Activated CD8-positive, alpha-beta T cell treated with anti-CD3 and anti-CD28 coated beads for 36 hours (primary cell): ENCODE data around the gene SCN7A. TPM values are rescaled to one million over a fixed set of nuclear protein-coding genes. Genes with fewer than 3 reads are reported as not detected.
"Not testable (repeated sequence)": the region's sequence is repeated elsewhere in the genome, so short reads cannot be mapped to it uniquely, and the experiment has no call there.

ENCODE experiments used
- ATAC-seq: fragments of 200-7000 bp; cut with Tn5 transposase; one replicate; pipeline ENCODE4 v1.10.0; 2021; ENCODE audit warnings: mild to moderate bottlenecking, moderate library complexity
- CTCF ChIA-PET: fragments of 350-600 bp; sonication (Branson Sonifier 250); formaldehyde crosslinking; loops from one replicate; lab custom pipeline; 2021; ENCODE audit warnings: antibody characterized with exemption; lab: Charles Lee
- POLR2A ChIA-PET: fragments of 350-600 bp; sonication (Branson Sonifier 250); formaldehyde crosslinking; loops from one replicate; lab custom pipeline; 2021; ENCODE audit warnings: antibody characterized with exemption; lab: Charles Lee
- DNase-seq: peaks from one replicate; pipeline ENCODE4 v3.0.0-alpha.2; 2020
- H3K27ac Mint-ChIP-seq: one replicate; pipeline ENCODE4 v1.8.0; 2021; ENCODE audit warnings: mild to moderate bottlenecking, mixed read lengths
- H3K27me3 Mint-ChIP-seq: one replicate; pipeline ENCODE4 v1.8.0; 2021; ENCODE audit warnings: mixed read lengths
- H3K36me3 Mint-ChIP-seq: one replicate; pipeline ENCODE4 v1.8.0; 2021; ENCODE audit warnings: low read depth, mixed read lengths
- H3K4me1 Mint-ChIP-seq: one replicate; pipeline ENCODE4 v1.8.0; 2021; ENCODE audit warnings: low read depth, mixed read lengths
- H3K4me3 Mint-ChIP-seq: one replicate; pipeline ENCODE4 v1.8.0; 2021; ENCODE audit warnings: mild to moderate bottlenecking, moderate library complexity, mixed read lengths
- H3K9me3 Mint-ChIP-seq: one replicate; pipeline ENCODE4 v1.8.0; 2021; ENCODE audit warnings: mixed read lengths
- intact Hi-C: fragments of 100-400 bp; cut with micrococcal nuclease; formaldehyde crosslinking; loops from one replicate; pipeline ENCODE4 v1.10.0; 2022
- total RNA-seq, 2 experiments: library from RNA; stranded (reverse); gene quantifications; one replicate each; pipeline ENCODE4 v1.2.3, GENCODE V29; 2021
- TF ChIP-seq, protein P1 (sequence below): fragments of 200-600 bp; IDR thresholded peaks from one replicate; pipeline ENCODE4 v1.8.0; 2022; ENCODE audit warnings: antibody characterized with exemption, mild to moderate bottlenecking

Gene SCN7A
- total RNA-seq, 2 experiments from 2014 or later: not detected

DNA sequence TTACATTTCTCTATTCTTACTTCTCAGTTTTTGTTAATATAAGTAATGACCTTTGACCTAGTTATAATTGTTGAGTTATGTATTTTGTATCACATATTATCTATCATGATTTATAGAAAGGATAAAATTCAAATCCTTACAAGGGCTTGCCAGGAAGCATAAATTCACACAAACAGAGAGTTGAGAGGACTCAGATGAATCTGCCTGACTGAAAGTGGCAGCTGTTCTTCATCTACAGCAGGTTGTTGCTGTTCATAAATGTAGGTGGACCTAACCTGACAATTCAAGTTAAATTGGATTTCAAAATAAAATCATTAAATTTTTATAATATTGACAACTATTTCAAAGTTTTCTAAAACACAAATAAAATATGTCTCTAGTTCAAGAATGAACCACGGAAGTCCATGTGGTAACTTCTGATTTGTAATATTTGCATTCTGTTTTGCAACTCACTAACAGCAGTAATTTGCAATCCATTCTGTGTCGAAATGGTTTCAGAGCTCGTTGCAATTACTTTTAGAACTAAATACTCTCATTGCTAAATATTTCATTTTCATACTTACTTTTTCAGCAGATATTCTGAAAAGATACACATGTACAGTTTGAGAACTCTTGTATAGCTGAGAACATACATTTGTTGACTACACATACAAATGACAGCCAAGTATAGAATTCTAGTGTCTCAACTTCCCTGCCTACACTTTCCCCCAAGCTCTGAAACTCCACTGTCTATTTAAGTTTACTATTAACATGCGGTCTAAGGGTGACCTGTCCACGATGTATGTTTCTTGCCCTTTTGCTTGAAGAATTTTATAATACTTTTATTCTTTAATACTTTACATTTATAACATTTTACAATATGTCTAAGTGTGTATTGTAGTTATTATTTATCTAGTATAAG is 25.7 kb downstream of the SCN7A start:
- Mint-ChIP-seq H3K4me1 (no peaks in the 10 kb centered on the region), H3K36me3 (no peaks in the 10 kb centered on the region), H3K27me3 (no peaks in the 10 kb centered on the region), H3K4me3 (no peak overlapping the region), H3K9me3 (no peaks in the 10 kb centered on the region), H3K27ac (no peak overlapping the region)
- intact Hi-C loops: no loop called here
- TF ChIP-seq, protein P1, sequence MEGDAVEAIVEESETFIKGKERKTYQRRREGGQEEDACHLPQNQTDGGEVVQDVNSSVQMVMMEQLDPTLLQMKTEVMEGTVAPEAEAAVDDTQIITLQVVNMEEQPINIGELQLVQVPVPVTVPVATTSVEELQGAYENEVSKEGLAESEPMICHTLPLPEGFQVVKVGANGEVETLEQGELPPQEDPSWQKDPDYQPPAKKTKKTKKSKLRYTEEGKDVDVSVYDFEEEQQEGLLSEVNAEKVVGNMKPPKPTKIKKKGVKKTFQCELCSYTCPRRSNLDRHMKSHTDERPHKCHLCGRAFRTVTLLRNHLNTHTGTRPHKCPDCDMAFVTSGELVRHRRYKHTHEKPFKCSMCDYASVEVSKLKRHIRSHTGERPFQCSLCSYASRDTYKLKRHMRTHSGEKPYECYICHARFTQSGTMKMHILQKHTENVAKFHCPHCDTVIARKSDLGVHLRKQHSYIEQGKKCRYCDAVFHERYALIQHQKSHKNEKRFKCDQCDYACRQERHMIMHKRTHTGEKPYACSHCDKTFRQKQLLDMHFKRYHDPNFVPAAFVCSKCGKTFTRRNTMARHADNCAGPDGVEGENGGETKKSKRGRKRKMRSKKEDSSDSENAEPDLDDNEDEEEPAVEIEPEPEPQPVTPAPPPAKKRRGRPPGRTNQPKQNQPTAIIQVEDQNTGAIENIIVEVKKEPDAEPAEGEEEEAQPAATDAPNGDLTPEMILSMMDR: no peak
- ChIA-PET CTCF (no interaction called here), POLR2A (no interaction called here)
- ATAC-seq (no peak), DNase-seq (no peak)

DNA sequence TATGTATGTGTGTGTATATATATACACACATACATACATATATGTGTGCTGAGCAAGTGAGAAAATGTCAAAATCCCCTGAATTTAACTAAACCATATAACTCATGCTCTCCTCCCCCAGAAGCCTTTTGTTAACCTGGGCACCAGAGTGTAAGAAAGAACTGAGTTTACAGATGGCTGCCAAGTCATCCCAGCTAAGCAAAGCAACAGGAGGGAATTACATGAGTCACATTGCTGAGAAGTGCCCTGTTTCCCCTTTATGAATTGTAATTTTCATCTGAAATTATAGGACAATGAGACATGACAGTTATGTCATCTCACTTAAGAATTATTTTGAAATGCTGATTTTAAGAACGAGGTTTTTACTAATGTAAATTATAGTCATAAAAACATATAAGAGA is 29.9 kb downstream of the SCN7A start:
- no peaks in the 10 kb centered on the region for H3K9me3 Mint-ChIP-seq
- ATAC-seq (no peak), DNase-seq (no peak)
- TF ChIP-seq, protein P1: no peak
- no peaks in the 10 kb centered on the region for H3K4me1 Mint-ChIP-seq
- H3K4me3 Mint-ChIP-seq: no peak overlapping the region
- ChIA-PET POLR2A (no interaction called here), CTCF (no interaction called here)
- H3K27me3 Mint-ChIP-seq: no peaks in the 10 kb centered on the region
- intact Hi-C loops: no loop called here
- no peaks in the 10 kb centered on the region for H3K36me3 Mint-ChIP-seq
- no peak overlapping the region for H3K27ac Mint-ChIP-seq

DNA sequence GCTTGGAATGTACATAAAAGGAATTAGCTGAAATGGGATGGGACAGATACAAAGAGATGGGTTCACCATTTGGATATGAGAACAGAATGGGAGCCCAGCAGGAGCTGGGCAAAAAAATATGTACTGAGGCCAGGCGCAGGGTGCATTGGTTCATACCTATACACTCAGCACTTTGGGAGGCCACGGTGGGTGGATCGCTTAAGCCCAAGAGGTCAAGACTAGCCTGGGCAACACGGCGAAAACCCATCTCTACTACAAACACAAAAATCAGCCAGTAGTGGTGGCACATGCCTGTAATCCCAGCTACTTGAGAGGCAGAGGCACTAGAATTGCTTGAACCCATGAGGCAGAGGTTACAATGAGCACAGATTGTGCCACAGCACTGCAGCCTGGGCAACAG is 30.4 kb downstream of the SCN7A start:
- no peaks in the 10 kb centered on the region for H3K4me1 Mint-ChIP-seq
- H3K27me3 Mint-ChIP-seq: no peaks in the 10 kb centered on the region
- ChIA-PET POLR2A (no interaction called here), CTCF (interaction anchor here (0.6 kb wide), 1 partner anchor 31 kb away, joined by 3 read pairs; no protein-coding TSS in a partner anchor)
- no peak for DNase-seq
- H3K4me3 Mint-ChIP-seq: no peak overlapping the region
- no peaks in the 10 kb centered on the region for H3K36me3 Mint-ChIP-seq
- no peaks in the 10 kb centered on the region for H3K9me3 Mint-ChIP-seq
- no peak for ATAC-seq
- H3K27ac Mint-ChIP-seq: no peak overlapping the region
- TF ChIP-seq, protein P1: no peak
- intact Hi-C loops: no loop called here

DNA sequence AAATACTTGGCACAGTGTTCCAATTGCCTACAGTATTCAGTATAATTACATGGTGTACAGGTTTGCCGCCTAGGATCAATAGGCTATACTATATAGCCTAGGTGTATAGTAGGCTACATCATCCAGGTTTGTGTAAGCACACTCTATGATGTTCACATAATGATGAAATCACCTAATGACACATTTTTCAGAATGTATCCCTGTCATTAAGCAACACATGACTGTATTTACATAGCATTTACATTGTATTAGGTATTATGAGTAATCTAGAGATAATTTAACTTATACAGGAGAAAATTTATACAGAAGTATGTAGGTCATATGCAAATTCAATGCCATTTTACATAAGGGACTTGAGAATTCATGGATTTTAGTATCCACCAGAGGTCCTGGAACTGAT is 35.4 kb downstream of the SCN7A start:
- DNase-seq (no peak), ATAC-seq (no peak)
- ChIA-PET CTCF (no interaction called here), POLR2A (no interaction called here)
- peaks cover 3% of the 10 kb centered on the region for H3K9me3 Mint-ChIP-seq
- H3K27me3 Mint-ChIP-seq: no peaks in the 10 kb centered on the region
- intact Hi-C loops: no loop called here
- no peaks in the 10 kb centered on the region for H3K36me3 Mint-ChIP-seq
- no peak overlapping the region for H3K4me3 Mint-ChIP-seq
- H3K27ac Mint-ChIP-seq: no peak overlapping the region
- TF ChIP-seq, protein P1: no peak
- H3K4me1 Mint-ChIP-seq: no peaks in the 10 kb centered on the region

DNA sequence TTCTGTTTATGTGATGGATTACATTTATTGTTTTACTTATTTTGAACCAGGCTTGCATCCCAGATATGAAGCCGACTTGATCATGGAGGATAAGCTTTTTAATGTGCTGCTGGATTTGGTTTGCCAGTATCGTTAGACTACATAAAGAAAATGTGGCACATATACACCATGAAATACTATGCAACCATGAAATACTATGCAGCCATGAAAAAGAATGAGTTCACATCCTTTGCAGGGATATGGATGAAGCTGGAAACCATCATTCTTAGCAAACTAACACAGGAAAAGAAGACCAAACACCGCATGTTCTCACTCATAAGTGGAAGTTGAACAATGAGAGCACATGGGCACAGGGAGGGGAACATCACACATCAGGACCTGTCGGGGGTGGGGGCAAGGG is 38.2 kb downstream of the SCN7A start:
- H3K27ac Mint-ChIP-seq, H3K36me3 Mint-ChIP-seq, POLR2A ChIA-PET, H3K27me3 Mint-ChIP-seq, H3K4me1 Mint-ChIP-seq, intact Hi-C loops, H3K9me3 Mint-ChIP-seq, DNase-seq, H3K4me3 Mint-ChIP-seq, ATAC-seq, CTCF ChIA-PET: not testable (repeated sequence)
